H1 (cell line): ENCODE results near the gene ALPP. TPM values are rescaled to one million over a fixed set of nuclear protein-coding genes. Genes with fewer than 3 reads are reported as not detected.

ENCODE experiments used
- CTCF ChIA-PET: fragments of 300-600 bp; sonication (Branson Sonifier 250); formaldehyde crosslinking; loops from one replicate; lab custom pipeline; 2021; ENCODE audit not compliant: partially characterized antibody; lab: Charles Lee
- POLR2A ChIA-PET: fragments of 300-600 bp; sonication (Branson Sonifier 250); formaldehyde crosslinking; loops from one replicate; lab custom pipeline; 2021; ENCODE audit warnings: inconsistent platforms; ENCODE audit not compliant: partially characterized antibody; lab: Charles Lee
- DNase-seq, 2 experiments: peaks; one replicate each; pipeline versions ENCODE4 v3.0.0 to v3.0.0-alpha.2; 2010 to 2022; ENCODE audit warnings: low spot score in 2 of 2, low read depth in 1 of 2, mixed read lengths in 1 of 2
- FAIRE-seq: peaks from 2 replicates; lab custom pipeline; 2011; peaks lifted over from hg19 to GRCh38; lab: Jason Lieb, UNC
- H2AFZ ChIP-seq: 2 replicates; pipeline ENCODE4 v1.8.1; 2012; ENCODE audit warnings: low read length, inconsistent platforms
- H2AK5ac ChIP-seq: 2 replicates; pipeline ENCODE4 v1.6.1; 2013; ENCODE audit warnings: low read depth, low read length
- H2BK120ac ChIP-seq: replicated peaks from 2 replicates; pipeline ENCODE3; 2013; ENCODE audit warnings: low read depth, low read length, inconsistent platforms
- H2BK12ac ChIP-seq: 2 replicates; pipeline ENCODE4 v1.6.1; 2013; ENCODE audit warnings: low read depth, low read length
- H2BK15ac ChIP-seq: 2 replicates; pipeline ENCODE4 v1.6.1; 2013; ENCODE audit warnings: low read length
- H2BK20ac ChIP-seq: 2 replicates; pipeline ENCODE4 v1.6.1; 2013; ENCODE audit warnings: low read length
- H2BK5ac ChIP-seq: 2 replicates; pipeline ENCODE4 v1.6.1; 2013; ENCODE audit warnings: low read depth, low read length
- H3K14ac ChIP-seq: 2 replicates; pipeline ENCODE4 v1.6.1; 2013; ENCODE audit warnings: inconsistent platforms; ENCODE audit not compliant: insufficient read length
- H3K18ac ChIP-seq: 2 replicates; pipeline ENCODE4 v1.6.1; 2013; ENCODE audit warnings: low read length; ENCODE audit errors: extremely low read depth
- H3K23ac ChIP-seq: 2 replicates; pipeline ENCODE4 v1.6.1; 2013; ENCODE audit warnings: inconsistent platforms; ENCODE audit not compliant: insufficient read length
- H3K23me2 ChIP-seq: 2 replicates; pipeline ENCODE4 v1.6.1; 2013; ENCODE audit warnings: low read depth, low read length
- H3K27ac ChIP-seq: 2 replicates; pipeline ENCODE4 v1.6.1; 2011; ENCODE audit warnings: low read depth, low read length, inconsistent platforms
- H3K27me3 ChIP-seq, 4 experiments: replicated peaks in 1 of 4; 1 replicate in 1 of 4; 2 replicates in 3 of 4; pipeline versions ENCODE4 v1.6.1 to v1.8.1; 2011 to 2013; ENCODE audit warnings: low read length in 3 of 4, mild to moderate bottlenecking in 3 of 4, inconsistent platforms in 2 of 4, mixed read lengths in 2 of 4, moderate library complexity in 1 of 4; ENCODE audit not compliant: control insufficient read depth in 3 of 4, insufficient read depth in 3 of 4; ENCODE audit errors: extremely low read depth in 1 of 4
- H3K36me3 ChIP-seq, 4 experiments: 2 replicates each; pipeline versions ENCODE4 v1.6.1 to v1.8.1; 2011 to 2013; ENCODE audit warnings: mild to moderate bottlenecking in 4 of 4, low read length in 3 of 4, moderate library complexity in 2 of 4, control low read depth in 1 of 4, inconsistent platforms in 1 of 4; ENCODE audit not compliant: insufficient read depth in 4 of 4, control insufficient read depth in 2 of 4
- H3K4ac ChIP-seq: replicated peaks from 2 replicates; pipeline ENCODE3; 2013; ENCODE audit warnings: low read length, low read depth, mixed read lengths, inconsistent platforms; ENCODE audit not compliant: insufficient read length
- H3K4me1 ChIP-seq, 4 experiments: replicated peaks in 1 of 4; 1 replicate in 1 of 4; 2 replicates in 3 of 4; pipeline versions ENCODE4 v1.6.1 to v1.8.1; 2011 to 2013; ENCODE audit warnings: low read length in 3 of 4, inconsistent platforms in 2 of 4, mixed read lengths in 1 of 4; ENCODE audit not compliant: insufficient read depth in 4 of 4, control insufficient read depth in 3 of 4
- H3K4me2 ChIP-seq, 2 experiments: 2 replicates each; pipeline versions ENCODE4 v1.6.1 to v1.8.1; 2011 to 2013; ENCODE audit warnings: low read depth in 2 of 2, low read length in 2 of 2, control low read depth in 1 of 2, inconsistent platforms in 1 of 2, mild to moderate bottlenecking in 1 of 2; ENCODE audit not compliant: insufficient read depth in 1 of 2
- H3K4me3 ChIP-seq, 4 experiments: fragments of 200-600, 300-600 bp in 1 of 4; sonication (generic), shearing (Covaris generic), sonication (Bioruptor Twin) in 1 of 4; 2 replicates each; pipeline versions ENCODE4 v1.5.1 to v1.8.1; 2011 to 2016; ENCODE audit warnings: low read length in 4 of 4, low read depth in 3 of 4, control low read depth in 2 of 4, inconsistent platforms in 2 of 4, mild to moderate bottlenecking in 2 of 4, mixed read lengths in 1 of 4, moderate library complexity in 1 of 4; ENCODE audit not compliant: insufficient read depth in 2 of 4; ENCODE audit errors: extremely low read depth in 1 of 4
- H3K56ac ChIP-seq: replicated peaks from 2 replicates; pipeline ENCODE3; 2013; ENCODE audit warnings: low read depth, mild to moderate bottlenecking, mixed read lengths, low read length, inconsistent platforms; ENCODE audit not compliant: insufficient read length
- H3K79me1 ChIP-seq: 2 replicates; pipeline ENCODE4 v1.6.1; 2013; ENCODE audit warnings: low read depth, low read length, control low read depth
- H3K79me2 ChIP-seq, 2 experiments: 2 replicates each; pipeline versions ENCODE4 v1.6.1 to v1.8.1; 2012 to 2013; ENCODE audit warnings: low read length in 2 of 2, mild to moderate bottlenecking in 2 of 2, inconsistent platforms in 1 of 2; ENCODE audit not compliant: insufficient read depth in 2 of 2, control insufficient read depth in 1 of 2
- H3K9ac ChIP-seq, 4 experiments: replicated peaks in 1 of 4; 1 replicate in 1 of 4; 2 replicates in 3 of 4; pipeline versions ENCODE4 v1.6.1 to v1.8.1; 2011 to 2013; ENCODE audit warnings: low read depth in 3 of 4, low read length in 3 of 4, control low read depth in 2 of 4, mild to moderate bottlenecking in 2 of 4, moderate library complexity in 2 of 4, inconsistent platforms in 1 of 4; ENCODE audit errors: extremely low read depth in 1 of 4
- H3K9me3 ChIP-seq, 2 experiments: 2 replicates each; pipeline versions ENCODE4 v1.6.1 to v1.8.1; 2012 to 2013; ENCODE audit warnings: mild to moderate bottlenecking in 2 of 2, moderate library complexity in 2 of 2, control low read depth in 1 of 2, inconsistent platforms in 1 of 2, low read depth in 1 of 2, low read length in 1 of 2, mixed read lengths in 1 of 2; ENCODE audit not compliant: insufficient read depth in 2 of 2
- H4K20me1 ChIP-seq, 2 experiments: replicated peaks in 1 of 2; 2 replicates each; pipeline versions ENCODE3 to v1.8.1; 2011 to 2013; ENCODE audit warnings: inconsistent platforms in 2 of 2, low read length in 2 of 2, mild to moderate bottlenecking in 1 of 2; ENCODE audit not compliant: insufficient read depth in 2 of 2, control insufficient read depth in 1 of 2
- H4K5ac ChIP-seq: 2 replicates; pipeline ENCODE4 v1.6.1; 2013; ENCODE audit warnings: low read length, low read depth, mixed read lengths, inconsistent platforms; ENCODE audit not compliant: insufficient read length
- H4K8ac ChIP-seq: 2 replicates; pipeline ENCODE4 v1.8.0; 2013; ENCODE audit warnings: mild to moderate bottlenecking, moderate library complexity, low read length, inconsistent platforms; ENCODE audit not compliant: insufficient read depth; ENCODE audit errors: extremely low read depth
- H4K91ac ChIP-seq: replicated peaks from 2 replicates; pipeline ENCODE3; 2013; ENCODE audit warnings: low read length, mixed read lengths, inconsistent platforms; ENCODE audit not compliant: insufficient read length
- ATF2 ChIP-seq: IDR thresholded peaks from 2 replicates; pipeline ENCODE4 v1.6.1; 2012; ENCODE audit warnings: low read length, inconsistent platforms
- CBX8 ChIP-seq: fragments of 300-800, 300-1000 bp; sonication (generic); IDR thresholded peaks from 2 replicates; pipeline ENCODE4 v1.7.1; 2016; ENCODE audit warnings: low read depth, low read length, borderline replicate concordance
- CTBP2 ChIP-seq: IDR thresholded peaks from 2 replicates; pipeline ENCODE4 v1.7.0; 2011; ENCODE audit warnings: borderline replicate concordance, mild to moderate bottlenecking, moderate library complexity, mixed read lengths, low read length; ENCODE audit not compliant: insufficient read depth, insufficient read length
- KDM1A ChIP-seq: fragments of 200-600, 300-600 bp; sonication (generic); IDR thresholded peaks from 2 replicates; pipeline ENCODE4 v1.7.1; 2016; ENCODE audit warnings: mild to moderate bottlenecking, low read length, borderline replicate concordance
- RBBP5 ChIP-seq: IDR thresholded peaks from 2 replicates; pipeline ENCODE4 v1.7.1; 2012; ENCODE audit warnings: low read depth, mild to moderate bottlenecking, inconsistent platforms, low read length, moderate library complexity, borderline replicate concordance
- TEAD4 ChIP-seq: IDR thresholded peaks from 2 replicates; pipeline ENCODE4 v1.6.1; 2012; ENCODE audit warnings: low read depth, low read length, inconsistent platforms, mixed read lengths
- WGBS, 2 experiments: shearing (Covaris generic) in 1 of 2; methylation state at CpG; one replicate each; pipeline versions ENCODE4 v1.1.6 to v1.1.7; 2013 to 2015; ENCODE audit warnings: low lambda C conversion rate in 2 of 2, mixed read lengths in 2 of 2, inconsistent platforms in 1 of 2, low coverage in 1 of 2, missing lambda C conversion rate in 1 of 2; ENCODE audit not compliant: insufficient replicate concordance in 2 of 2, insufficient coverage in 1 of 2, insufficient read length in 1 of 2; ENCODE audit errors: extremely low coverage in 1 of 2, missing lambda C conversion rate in 1 of 2; 5-methylcytosine and 5-hydroxymethylcytosine counted together
- polyA plus RNA-seq, 7 experiments: library from polyadenylated mRNA; depleted of rRNA in 3 of 7; stranded (reverse) in 5 of 7; unstranded in 2 of 7; fragments of >200 nt in 5 of 7; fragments of 200-250 nt in 2 of 7; gene quantifications; 1 replicate in 5 of 7; 2 replicates in 1 of 7; 4 replicates in 1 of 7; pipeline versions ENCODE4 v1.2.1 to v1.2.3, GENCODE V29; 2011 to 2013; ENCODE audit warnings: missing spikeins in 2 of 7, mixed read lengths in 2 of 7
- total RNA-seq: library from RNA; stranded (reverse); fragmentation: NEBNext Ultra II Directional; extraction: Animal tissue kit (Norgen Biotek cat#: 25700); gene quantifications from 2 replicates; pipeline ENCODE4 v1.2.1, GENCODE V29; 2021
- TF ChIP-seq, protein P1 (sequence below): IDR thresholded peaks from 2 replicates; pipeline ENCODE4 v1.6.1; 2012; ENCODE audit warnings: inconsistent platforms

The ALPP gene
- total and polyA plus RNA-seq, 2 of the 8 experiments (the other 6 are each of a cell fraction or from before 2014, with no cell fraction given), result 0.15 TPM

- ChIA-PET CTCF (interaction anchor here (0.7 to 9.8 kb wide), 14 partner anchors 11 to 492 kb away, joined by 3 to 80 read pairs (median 5); partner anchors contain the start of gene ALPP), POLR2A (interaction anchor here (1.2 to 8.5 kb wide), 10 partner anchors 11 to 94 kb away, joined by 4 to 70 read pairs (median 5); partner anchors contain the start of gene ALPG)
- no peak overlapping the region for H2BK12ac ChIP-seq
- TF ChIP-seq, protein P1, sequence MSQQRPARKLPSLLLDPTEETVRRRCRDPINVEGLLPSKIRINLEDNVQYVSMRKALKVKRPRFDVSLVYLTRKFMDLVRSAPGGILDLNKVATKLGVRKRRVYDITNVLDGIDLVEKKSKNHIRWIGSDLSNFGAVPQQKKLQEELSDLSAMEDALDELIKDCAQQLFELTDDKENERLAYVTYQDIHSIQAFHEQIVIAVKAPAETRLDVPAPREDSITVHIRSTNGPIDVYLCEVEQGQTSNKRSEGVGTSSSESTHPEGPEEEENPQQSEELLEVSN, result no peak
- no peak for TF ChIP-seq CBX8
- no peak for TF ChIP-seq CTBP2
- no peak for TF ChIP-seq RBBP5
- TF ChIP-seq KDM1A, result no peak
- no peak for TF ChIP-seq ATF2
- TF ChIP-seq TEAD4, result no peak
These were observed 38.2 kb downstream of the ALPP start for GRCh38 chr2:232416521-232417470.

More at GRCh38 chr2:232416521-232417470, 38.2 kb downstream of the ALPP start:
- no peak overlapping the region for H2BK20ac ChIP-seq
- no peak overlapping the region for H3K27ac ChIP-seq
- H3K14ac ChIP-seq, result no peak overlapping the region
- 87% methylated on average over 17 of the region's 17 CpGs; no CpG with 5 or more reads in 1 of the 2 experiments for WGBS, 2 experiments
- no peak overlapping the region for H2BK15ac ChIP-seq
- peak overlapping the region in 1 of 2 experiments; percentile 77; a peak in 2 of 4 replicates for H3K4me2 ChIP-seq
- no peak overlapping the region for H3K4ac ChIP-seq
- no peak overlapping the region for H3K56ac ChIP-seq
- no peak overlapping the region for H3K18ac ChIP-seq
- no peak overlapping the region for H4K91ac ChIP-seq
- no peak overlapping the region for H2AK5ac ChIP-seq
- peaks cover 23% of the 10 kb centered on the region; the same call in 1 of the 2 replicates for H3K23me2 ChIP-seq
- H2BK5ac ChIP-seq, result no peak overlapping the region
- no peak overlapping the region for H2BK120ac ChIP-seq
- peaks cover 0 to 44% of the 10 kb centered on the region in 2 experiments; a peak in 2 of 4 replicates for H3K79me2 ChIP-seq
- peaks cover 0 to 24% (median 14%) of the 10 kb centered on the region in 4 experiments; a peak in 6 of 7 replicates for H3K4me1 ChIP-seq
- no peak overlapping the region for H3K9ac ChIP-seq
- H3K36me3 ChIP-seq, result peaks cover 8 to 68% (median 34%) of the 10 kb centered on the region in 4 experiments
- H4K20me1 ChIP-seq, result peaks cover 5 to 13% of the 10 kb centered on the region in 2 experiments
- DNase-seq (no peak), FAIRE-seq (no peak)
- no peak overlapping the region for H4K8ac ChIP-seq
- no peak overlapping the region for H2AFZ ChIP-seq
- H4K5ac ChIP-seq, result no peak overlapping the region
- no peak overlapping the region for H3K23ac ChIP-seq
- H3K4me3 ChIP-seq, result 0 out of 8 replicates have a peak overlapping the region, but pooled peaks of 1 of the 4 experiments have one; percentile 76
- H3K79me1 ChIP-seq, result peaks cover 4% of the 10 kb centered on the region
- H3K27me3 ChIP-seq, result peaks cover 12 to 38% (median 35%) of the 10 kb centered on the region in 4 experiments
- no peaks in the 10 kb centered on the region for H3K9me3 ChIP-seq
